Amniotic stem cell (primary cell): ENCODE data around the gene TAF5.
A peak's percentile ranks its signal among the peaks of the same experiment; 100 is the strongest.
"Not testable (repeated sequence)": the region's sequence is repeated elsewhere in the genome, so short reads cannot be mapped to it uniquely, and the experiment has no call there.

Experiments used
- DNase-seq: peaks from one replicate; lab custom pipeline; 2025; lab: John Stamatoyannopoulos, UW

The TAF5 gene

GRCh38 chr10:103415581-103415980 is 47.8 kb downstream of the TAF5 start:
- no peak for DNase-seq

GRCh38 chr10:103416436-103417147 is 48.8 kb downstream of the TAF5 start:
- peak; percentile 39 for DNase-seq

- not testable (repeated sequence) for DNase-seq
Observed at GRCh38 chr10:103417148-103417469, 49.3 kb downstream of the TAF5 start.

- DNase-seq, result no peak
Observed at GRCh38 chr10:103417601-103418000, 49.8 kb downstream of the TAF5 start.

GRCh38 chr10:103419101-103419500 is 51.3 kb downstream of the TAF5 start:
- DNase-seq, result no peak

GRCh38 chr10:103423748-103424147 is 56.0 kb downstream of the TAF5 start:
- no peak for DNase-seq

GRCh38 chr10:103427866-103428265 is 60.1 kb downstream of the TAF5 start:
- DNase-seq, result no peak

- DNase-seq, result no peak
Observed at GRCh38 chr10:103428989-103429643, 61.3 kb downstream of the TAF5 start.

- no peak for DNase-seq
Observed at GRCh38 chr10:103429647-103430046, 61.9 kb downstream of the TAF5 start.

GRCh38 chr10:103431902-103432301 is 64.1 kb downstream of the TAF5 start:
- DNase-seq, result no peak

GRCh38 chr10:103433858-103434257 is 66.1 kb downstream of the TAF5 start:
- no peak for DNase-seq
